GM23338 (cell line): ENCODE data around the gene CABP4. TPM values are rescaled to one million over a fixed set of nuclear protein-coding genes. Genes with fewer than 3 reads are reported as not detected.

Experiments
- ATAC-seq: fragments of 200-7000 bp; cut with Tn5 transposase; 3 replicates; pipeline ENCODE4 v1.9.1; 2020
- DNase-seq: peaks from one replicate; pipeline ENCODE4 v3.0.0-alpha.2; 2015; ENCODE audit warnings: low spot score
- H2AFZ ChIP-seq: fragments of 200-600 bp; sonication (generic); 2 replicates; pipeline ENCODE4 v1.8.0; 2016; ENCODE audit warnings: antibody characterized with exemption, mild to moderate bottlenecking, moderate library complexity
- H3F3A ChIP-seq: fragments of 200-600 bp; sonication (generic); replicated peaks from 2 replicates; pipeline ENCODE4 v1.8.0; 2017; ENCODE audit warnings: antibody characterized with exemption, mixed run types, low read depth
- H3K27ac ChIP-seq: fragments of 200-600 bp; sonication (generic); 2 replicates; pipeline ENCODE4 v1.6.1; 2016; ENCODE audit warnings: low read depth
- H3K27me3 ChIP-seq: fragments of 200-600 bp; sonication (generic); 2 replicates; pipeline ENCODE4 v1.8.0; 2016; ENCODE audit warnings: mild to moderate bottlenecking, mixed run types, moderate library complexity; ENCODE audit not compliant: insufficient read depth
- H3K36me3 ChIP-seq: fragments of 200-600 bp; sonication (generic); 2 replicates; pipeline ENCODE4 v1.8.0; 2016; ENCODE audit warnings: mild to moderate bottlenecking; ENCODE audit not compliant: insufficient read depth
- H3K4me1 ChIP-seq: fragments of 200-600 bp; sonication (generic); 2 replicates; pipeline ENCODE4 v1.8.0; 2016; ENCODE audit warnings: mild to moderate bottlenecking, moderate library complexity; ENCODE audit not compliant: insufficient read depth
- H3K4me2 ChIP-seq: fragments of 200-600 bp; sonication (generic); 2 replicates; pipeline ENCODE4 v1.7.1; 2017; ENCODE audit warnings: mixed run types
- H3K4me3 ChIP-seq: fragments of 200-600 bp; sonication (generic); 2 replicates; pipeline ENCODE4 v1.6.1; 2016; ENCODE audit warnings: mixed run types
- H3K79me2 ChIP-seq: fragments of 200-600 bp; sonication (generic); replicated peaks from 2 replicates; pipeline ENCODE4 v1.8.0; 2017; ENCODE audit warnings: mild to moderate bottlenecking; ENCODE audit not compliant: insufficient read depth
- H3K9me2 ChIP-seq: fragments of 200-600 bp; sonication (generic); 2 replicates; pipeline ENCODE4 v1.8.0; 2017; ENCODE audit not compliant: insufficient read depth
- H4K20me1 ChIP-seq: fragments of 200-600 bp; sonication (generic); replicated peaks from 2 replicates; pipeline ENCODE4 v1.8.0; 2017; ENCODE audit warnings: mild to moderate bottlenecking; ENCODE audit not compliant: insufficient read depth
- H3K27ac Mint-ChIP-seq: 2 replicates; pipeline ENCODE4 v1.8.0; 2020; ENCODE audit warnings: inconsistent platforms, mild to moderate bottlenecking, moderate library complexity, mixed read lengths
- H3K27me3 Mint-ChIP-seq: 3 replicates; pipeline ENCODE4 v1.8.0; 2022; ENCODE audit warnings: low read depth, mild to moderate bottlenecking, moderate library complexity, mixed read lengths, inconsistent platforms; ENCODE audit not compliant: insufficient read depth, poor library complexity
- H3K36me3 Mint-ChIP-seq: 3 replicates; pipeline ENCODE4 v1.8.0; 2021; ENCODE audit warnings: low read depth, mild to moderate bottlenecking, inconsistent platforms, moderate library complexity, mixed read lengths
- H3K4me1 Mint-ChIP-seq: 3 replicates; pipeline ENCODE4 v1.8.0; 2020; ENCODE audit warnings: mild to moderate bottlenecking, inconsistent platforms, mixed read lengths
- H3K4me3 Mint-ChIP-seq: 3 replicates; pipeline ENCODE4 v1.8.0; 2021; ENCODE audit warnings: moderate library complexity, mild to moderate bottlenecking, inconsistent platforms, mixed read lengths
- H3K9me3 Mint-ChIP-seq: 3 replicates; pipeline ENCODE4 v1.8.0; 2020; ENCODE audit warnings: moderate library complexity, mild to moderate bottlenecking, inconsistent platforms, mixed read lengths
- CREB1 ChIP-seq: fragments of 250-450 bp; sonication (Bioruptor Pico); IDR thresholded peaks from 2 replicates; pipeline ENCODE4 v1.5.0; 2020; ENCODE audit warnings: low read depth, mild to moderate bottlenecking, moderate library complexity
- EZH2 ChIP-seq: fragments of 200-600 bp; sonication (generic); IDR thresholded peaks from one replicate; pipeline ENCODE4 v1.8.0; 2017; ENCODE audit warnings: antibody characterized with exemption, mild to moderate bottlenecking, low read depth; ENCODE audit not compliant: unreplicated experiment
- NANOG ChIP-seq: IDR thresholded peaks from 2 replicates; pipeline ENCODE4 v1.6.1; 2016; ENCODE audit warnings: antibody characterized with exemption, borderline replicate concordance
- POLR2AphosphoS5 ChIP-seq: IDR thresholded peaks from 2 replicates; pipeline ENCODE4 v1.6.1; 2016; ENCODE audit warnings: antibody characterized with exemption, low read depth
- STAT1 ChIP-seq: IDR thresholded peaks from one replicate; pipeline ENCODE4 v1.6.1; 2016; ENCODE audit warnings: antibody characterized with exemption; ENCODE audit not compliant: unreplicated experiment
- ZNF114 ChIP-seq: fragments of 250-450 bp; sonication (Bioruptor Pico); IDR thresholded peaks from 2 replicates; pipeline ENCODE4 v1.5.0; 2020; ENCODE audit warnings: mild to moderate bottlenecking, moderate library complexity
- ZNF331 ChIP-seq: fragments of 250-450 bp; sonication (Bioruptor Pico); IDR thresholded peaks from 2 replicates; pipeline ENCODE4 v1.5.0; 2020; ENCODE audit warnings: low read depth, mild to moderate bottlenecking, moderate library complexity
- polyA plus RNA-seq: library from polyadenylated mRNA; unstranded; fragments of >200 nt; fragmentation: Nextera tagmentation; extraction: Ambion mirVana; gene quantifications from 2 replicates; pipeline ENCODE4 v1.2.1, GENCODE V29; 2016
- total RNA-seq: library from RNA; depleted of rRNA; stranded (reverse); fragments of >200 nt; shearing (Covaris generic); gene quantifications from 2 replicates; pipeline ENCODE4 v1.2.3, GENCODE V29; 2014
- TF ChIP-seq, protein P1 (sequence below): IDR thresholded peaks from one replicate; pipeline ENCODE4 v1.6.1; 2018; ENCODE audit warnings: antibody characterized with exemption; ENCODE audit not compliant: unreplicated experiment
- TF ChIP-seq, protein P2 (sequence below), 2 experiments: fragments of 200-600 bp in 1 of 2; sonication (generic) in 1 of 2; conservative IDR thresholded peaks; 2 replicates each; pipeline versions ENCODE4 v1.5.1 to v1.6.1; 2016 to 2017; ENCODE audit warnings: antibody characterized with exemption in 2 of 2, low read depth in 2 of 2, mild to moderate bottlenecking in 2 of 2, moderate library complexity in 1 of 2

CABP4 gene
- total and polyA plus RNA-seq, 2 experiments from 2014 or later: 0.28 TPM; not detected in 1

DNA sequence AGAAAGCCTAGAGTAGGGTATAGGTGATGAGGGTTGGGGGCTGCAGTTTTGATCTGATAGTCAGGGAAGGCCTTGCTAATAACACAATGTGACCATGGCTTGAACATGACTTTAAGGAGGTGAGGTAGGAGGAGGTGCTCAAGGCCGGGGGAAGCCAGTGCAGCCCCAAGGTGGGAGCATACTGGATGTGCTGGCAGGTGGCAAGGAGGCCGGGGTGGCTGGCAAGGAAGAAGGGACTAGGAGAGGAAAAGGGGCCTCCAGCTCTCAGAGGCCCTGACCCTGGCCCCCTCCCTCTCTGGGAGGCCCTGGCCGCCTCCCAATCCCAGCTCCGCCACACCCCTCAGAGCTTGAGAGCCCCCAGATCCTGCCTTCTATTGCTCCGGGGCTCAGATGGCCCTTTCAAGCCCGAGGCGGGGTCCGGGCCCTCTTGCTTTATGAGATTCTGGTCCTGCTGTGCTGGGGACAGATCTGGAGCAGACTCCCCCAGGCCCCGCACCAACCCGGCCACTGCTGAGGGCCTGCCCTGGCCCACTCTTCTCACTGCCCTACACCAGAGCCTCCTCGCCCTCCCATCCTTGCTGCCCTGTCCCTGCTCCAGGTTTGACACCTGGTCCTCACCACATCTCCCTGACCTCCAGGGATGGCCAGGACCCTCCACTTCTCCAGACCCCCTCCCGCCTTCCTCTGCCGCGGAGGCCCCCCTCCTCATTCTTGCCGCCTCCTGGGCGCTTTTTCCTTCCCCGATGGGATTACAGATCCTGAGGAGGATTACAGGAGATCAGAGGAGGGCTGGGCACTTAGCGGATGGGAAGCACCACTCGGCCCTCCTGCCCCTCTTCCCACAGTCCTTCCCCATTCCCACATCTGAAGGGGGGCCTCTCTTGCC lies 48.2 kb downstream of the CABP4 start (continued):
- TF ChIP-seq STAT1: no peak
- TF ChIP-seq POLR2AphosphoS5: no peak
- no peak for TF ChIP-seq ZNF114 (CRISPR knock-in tag)

DNA sequence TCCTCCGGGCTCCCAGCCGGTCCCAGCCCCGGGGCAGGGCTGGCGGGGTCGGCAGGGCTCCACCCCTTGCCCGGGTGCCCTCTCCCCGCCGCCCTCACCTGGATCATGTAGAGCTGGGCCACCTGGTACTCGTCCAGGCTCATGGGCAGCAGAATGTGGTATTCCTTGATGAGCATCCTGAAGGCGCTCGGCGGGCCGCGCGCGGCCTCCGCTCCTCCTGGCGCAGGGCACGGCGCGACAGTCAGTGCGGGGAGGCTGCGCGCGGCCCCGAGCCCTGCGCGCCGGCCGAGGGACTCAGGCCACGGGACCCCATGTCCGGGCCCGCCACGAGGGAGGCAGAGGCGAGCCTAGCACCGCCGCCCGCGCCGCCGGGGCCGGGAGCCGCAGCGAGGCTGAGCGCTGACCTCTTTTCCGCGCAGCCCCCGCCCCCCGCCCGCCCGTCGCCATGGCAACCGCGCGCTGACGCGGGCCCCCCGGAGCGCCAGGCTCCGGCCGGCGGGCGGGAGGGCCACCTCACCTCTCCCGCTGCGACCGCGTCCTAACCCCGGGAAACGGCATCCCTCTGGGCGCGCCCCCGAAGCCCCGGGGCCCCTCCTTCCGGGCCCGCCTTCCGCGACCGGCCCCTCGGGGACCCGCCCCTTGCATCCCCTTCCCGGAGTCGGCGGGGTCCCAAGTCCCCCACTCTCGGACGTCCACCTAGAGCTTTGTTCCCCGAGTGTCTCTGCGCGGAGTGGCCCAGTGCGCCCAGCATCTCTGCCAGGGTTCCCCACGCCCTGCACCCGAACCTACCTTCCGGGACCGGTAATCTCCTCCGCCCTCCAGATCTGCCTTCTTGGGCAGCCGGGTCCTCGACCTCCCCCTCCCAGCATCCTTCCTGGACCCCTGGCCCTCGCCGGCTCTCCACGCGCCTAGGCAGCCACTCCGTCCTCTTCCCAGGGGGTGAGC lies 49.1 kb downstream of the CABP4 start:
- ATAC-seq: no peak
- Mint-ChIP-seq H3K27ac (no peak overlapping the region), H3K4me3 (peak overlapping the region; percentile 84), H3K4me1 (peaks cover 26% of the 10 kb centered on the region), H3K36me3 (peaks cover 16% of the 10 kb centered on the region), H3K27me3 (peaks cover 24% of the 10 kb centered on the region), H3K9me3 (peaks cover 3% of the 10 kb centered on the region; the same call in 1 of the 3 replicates)
- Histone ChIP-seq H2AFZ (no peak overlapping the region), H4K20me1 (peaks cover 15% of the 10 kb centered on the region), H3K4me2 (peak overlapping the region; percentile 95), H3K4me3 (peak overlapping the region; percentile 91), H3K9me2 (no peaks in the 10 kb centered on the region), H3F3A (peaks cover 16% of the 10 kb centered on the region; the same call in 1 of the 2 replicates), H3K27me3 (no peaks in the 10 kb centered on the region; the same call in 1 of the 2 replicates), H3K27ac (no peak overlapping the region), H3K79me2 (peaks cover 5% of the 10 kb centered on the region; the same call in 1 of the 2 replicates), H3K36me3 (0 out of 2 replicates have a peak, but pooled peaks cover 4% of the 10 kb centered on the region), H3K4me1 (peaks cover 26% of the 10 kb centered on the region)
- peak; percentile 42 for DNase-seq
- no peak for TF ChIP-seq STAT1
- TF ChIP-seq CREB1 (CRISPR knock-in tag): peak; percentile 49; the same call in 1 of the 2 replicates

DNA sequence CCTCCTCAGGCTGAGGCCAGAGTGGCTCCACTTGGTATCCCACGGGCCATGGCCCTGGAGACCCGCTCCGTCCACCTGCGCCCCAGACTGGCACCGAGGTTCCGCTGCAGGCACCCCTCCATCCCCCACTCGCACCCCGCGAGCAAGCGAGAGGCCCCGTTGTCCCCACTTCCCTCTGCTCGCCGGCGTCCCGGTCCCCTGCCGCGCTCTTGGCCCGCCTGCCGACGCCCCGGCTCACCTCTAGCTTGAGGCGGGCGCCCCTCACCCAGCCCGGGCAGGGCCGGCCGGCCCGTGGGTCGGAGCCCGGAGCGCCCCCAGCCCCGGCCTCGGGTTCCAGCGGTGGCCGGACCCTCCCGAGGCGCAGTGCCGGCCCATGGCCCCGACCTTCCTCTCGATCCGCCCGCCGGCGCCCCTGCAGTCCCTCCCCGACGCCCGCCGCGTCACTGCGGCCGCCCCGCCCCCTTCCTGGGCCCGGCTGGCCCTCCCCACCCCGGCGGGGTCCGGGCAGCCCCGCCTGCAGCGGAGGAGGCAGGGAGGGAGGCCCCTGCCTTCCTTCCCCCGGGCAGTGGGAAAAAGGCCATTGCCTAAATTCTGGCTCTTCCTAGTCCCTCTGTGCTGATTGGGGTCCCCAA lies 49.9 kb downstream of the CABP4 start, which contains the start of gene PITPNM1:
PITPNM1 (minus strand) TSS at position 414 of the 632 bp plus-strand sequence. CDS start 1,183 bp downstream, outside the sequence.
- Histone ChIP-seq H4K20me1 (peaks cover 15% of the 10 kb centered on the region), H3F3A (peaks cover 16% of the 10 kb centered on the region; the same call in 1 of the 2 replicates), H3K4me2 (peak within 1 kb of the TSS; percentile 95), H3K4me1 (peaks cover 27% of the 10 kb centered on the region), H3K9me2 (no peaks in the 10 kb centered on the region), H3K79me2 (peaks cover 5% of the 10 kb centered on the region; the same call in 1 of the 2 replicates), H3K27me3 (no peaks in the 10 kb centered on the region; the same call in 1 of the 2 replicates), H3K4me3 (peak within 1 kb of the TSS; percentile 91), H3K36me3 (0 out of 2 replicates have a peak, but pooled peaks cover 4% of the 10 kb centered on the region), H3K27ac (peak within 1 kb of the TSS; percentile 55; the same call in 1 of the 2 replicates), H2AFZ (peak within 1 kb of the TSS; percentile 14; the same call in 1 of the 2 replicates)
- peaks cover 16% of the 10 kb centered on the region for H3K36me3 Mint-ChIP-seq
- peaks cover 24% of the 10 kb centered on the region for H3K27me3 Mint-ChIP-seq
- peaks cover 3% of the 10 kb centered on the region; the same call in 1 of the 3 replicates for H3K9me3 Mint-ChIP-seq
- H3K4me3 Mint-ChIP-seq: peak within 1 kb of the TSS; percentile 84
- H3K27ac Mint-ChIP-seq: peak within 1 kb of the TSS; percentile 52; the same call in 1 of the 2 replicates
- ATAC-seq (peak; percentile 18), DNase-seq (peak; percentile 75)
- peaks cover 26% of the 10 kb centered on the region for H3K4me1 Mint-ChIP-seq
- TF ChIP-seq, protein P1, sequence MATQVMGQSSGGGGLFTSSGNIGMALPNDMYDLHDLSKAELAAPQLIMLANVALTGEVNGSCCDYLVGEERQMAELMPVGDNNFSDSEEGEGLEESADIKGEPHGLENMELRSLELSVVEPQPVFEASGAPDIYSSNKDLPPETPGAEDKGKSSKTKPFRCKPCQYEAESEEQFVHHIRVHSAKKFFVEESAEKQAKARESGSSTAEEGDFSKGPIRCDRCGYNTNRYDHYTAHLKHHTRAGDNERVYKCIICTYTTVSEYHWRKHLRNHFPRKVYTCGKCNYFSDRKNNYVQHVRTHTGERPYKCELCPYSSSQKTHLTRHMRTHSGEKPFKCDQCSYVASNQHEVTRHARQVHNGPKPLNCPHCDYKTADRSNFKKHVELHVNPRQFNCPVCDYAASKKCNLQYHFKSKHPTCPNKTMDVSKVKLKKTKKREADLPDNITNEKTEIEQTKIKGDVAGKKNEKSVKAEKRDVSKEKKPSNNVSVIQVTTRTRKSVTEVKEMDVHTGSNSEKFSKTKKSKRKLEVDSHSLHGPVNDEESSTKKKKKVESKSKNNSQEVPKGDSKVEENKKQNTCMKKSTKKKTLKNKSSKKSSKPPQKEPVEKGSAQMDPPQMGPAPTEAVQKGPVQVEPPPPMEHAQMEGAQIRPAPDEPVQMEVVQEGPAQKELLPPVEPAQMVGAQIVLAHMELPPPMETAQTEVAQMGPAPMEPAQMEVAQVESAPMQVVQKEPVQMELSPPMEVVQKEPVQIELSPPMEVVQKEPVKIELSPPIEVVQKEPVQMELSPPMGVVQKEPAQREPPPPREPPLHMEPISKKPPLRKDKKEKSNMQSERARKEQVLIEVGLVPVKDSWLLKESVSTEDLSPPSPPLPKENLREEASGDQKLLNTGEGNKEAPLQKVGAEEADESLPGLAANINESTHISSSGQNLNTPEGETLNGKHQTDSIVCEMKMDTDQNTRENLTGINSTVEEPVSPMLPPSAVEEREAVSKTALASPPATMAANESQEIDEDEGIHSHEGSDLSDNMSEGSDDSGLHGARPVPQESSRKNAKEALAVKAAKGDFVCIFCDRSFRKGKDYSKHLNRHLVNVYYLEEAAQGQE: no peak
- TF ChIP-seq ZNF114 (CRISPR knock-in tag) (no peak), ZNF331 (CRISPR knock-in tag) (no peak), NANOG (no peak), POLR2AphosphoS5 (peak; percentile 47; the same call in 1 of the 2 replicates), EZH2 (no peak), CREB1 (CRISPR knock-in tag) (peak; percentile 70)
- TF ChIP-seq, protein P2, sequence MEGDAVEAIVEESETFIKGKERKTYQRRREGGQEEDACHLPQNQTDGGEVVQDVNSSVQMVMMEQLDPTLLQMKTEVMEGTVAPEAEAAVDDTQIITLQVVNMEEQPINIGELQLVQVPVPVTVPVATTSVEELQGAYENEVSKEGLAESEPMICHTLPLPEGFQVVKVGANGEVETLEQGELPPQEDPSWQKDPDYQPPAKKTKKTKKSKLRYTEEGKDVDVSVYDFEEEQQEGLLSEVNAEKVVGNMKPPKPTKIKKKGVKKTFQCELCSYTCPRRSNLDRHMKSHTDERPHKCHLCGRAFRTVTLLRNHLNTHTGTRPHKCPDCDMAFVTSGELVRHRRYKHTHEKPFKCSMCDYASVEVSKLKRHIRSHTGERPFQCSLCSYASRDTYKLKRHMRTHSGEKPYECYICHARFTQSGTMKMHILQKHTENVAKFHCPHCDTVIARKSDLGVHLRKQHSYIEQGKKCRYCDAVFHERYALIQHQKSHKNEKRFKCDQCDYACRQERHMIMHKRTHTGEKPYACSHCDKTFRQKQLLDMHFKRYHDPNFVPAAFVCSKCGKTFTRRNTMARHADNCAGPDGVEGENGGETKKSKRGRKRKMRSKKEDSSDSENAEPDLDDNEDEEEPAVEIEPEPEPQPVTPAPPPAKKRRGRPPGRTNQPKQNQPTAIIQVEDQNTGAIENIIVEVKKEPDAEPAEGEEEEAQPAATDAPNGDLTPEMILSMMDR (conservative IDR thresholded peaks at IDR 0.05; ENCODE audit: low read depth in 2 of 2): no peak
